K562 (cell line): ENCODE measurements around the gene DNAJB1. TPM values are rescaled to one million over a fixed set of nuclear protein-coding genes. Genes with fewer than 3 reads are reported as not detected.

Source experiments
- ATAC-seq: fragments of 200-7000 bp; cut with Tn5 transposase; 3 replicates; pipeline ENCODE4 v1.9.1; 2020; ENCODE audit warnings: moderate library complexity
- BruUV-seq: library from RNA; stranded (reverse); fragments of 400-500 nt; replicated peaks from 2 replicates; lab custom pipeline; 2021; lab: Mats Ljungman, UMichigan
- CTCF ChIA-PET: fragments of 300-600 bp; formaldehyde crosslinking; extraction: SDS; loops from one replicate; lab custom pipeline; 2021; ENCODE audit warnings: low intra/inter-chr PET ratio; lab: Yijun Ruan, JAX
- POLR2A ChIA-PET: fragments of 300-600, 350-650 bp; sonication (Branson Sonifier 250); formaldehyde crosslinking; extraction: SDS; loops from one replicate; lab custom pipeline; 2021; ENCODE audit warnings: antibody characterized with exemption, inconsistent platforms; lab: Yijun Ruan, JAX
- DNase-seq, 4 experiments: peaks; one replicate each; pipeline versions ENCODE4 v3.0.0 to v3.0.0-alpha.2; 2011 to 2018; ENCODE audit warnings: low spot score in 3 of 4, mixed read lengths in 3 of 4; ENCODE audit errors: extremely low read depth in 1 of 4
- FAIRE-seq: peaks from 2 replicates; lab custom pipeline; 2011; peaks lifted over from hg19 to GRCh38; lab: Jason Lieb, UNC
- H2AFZ ChIP-seq: 2 replicates; pipeline ENCODE4 v1.6.0; 2011; ENCODE audit warnings: low read depth, low read length, control low read depth, inconsistent platforms
- H3K27ac ChIP-seq: fragments of 200-600 bp; 3 replicates; pipeline ENCODE4 v1.8.0; 2011; ENCODE audit warnings: low read depth, mild to moderate bottlenecking, control low read depth, inconsistent platforms, low read length, moderate library complexity, mixed read lengths; ENCODE audit errors: extremely low read depth
- H3K27me3 ChIP-seq, 2 experiments: fragments of 300-600 bp in 1 of 2; 2 replicates in 1 of 2; 3 replicates in 1 of 2; pipeline versions ENCODE4 v1.6.0 to v1.8.0; 2011; ENCODE audit warnings: inconsistent platforms in 2 of 2, low read length in 2 of 2, mild to moderate bottlenecking in 1 of 2, mixed read lengths in 1 of 2, moderate library complexity in 1 of 2; ENCODE audit not compliant: control insufficient read depth in 2 of 2, insufficient read depth in 2 of 2
- H3K36me3 ChIP-seq: fragments of 300-600 bp; 3 replicates; pipeline ENCODE4 v1.8.0; 2011; ENCODE audit warnings: mild to moderate bottlenecking, low read length, inconsistent platforms; ENCODE audit not compliant: control insufficient read depth, insufficient read depth
- H3K4me1 ChIP-seq, 2 experiments: fragments of 200-600 bp in 1 of 2; replicated peaks in 1 of 2; 2 replicates in 1 of 2; 3 replicates in 1 of 2; pipeline versions ENCODE4 v1.5.1 to v1.8.0; 2011; ENCODE audit warnings: inconsistent platforms in 2 of 2, low read length in 2 of 2, mild to moderate bottlenecking in 1 of 2, mixed read lengths in 1 of 2, moderate library complexity in 1 of 2; ENCODE audit not compliant: control insufficient read depth in 2 of 2, insufficient read depth in 2 of 2
- H3K4me2 ChIP-seq: 2 replicates; pipeline ENCODE4 v1.6.1; 2011; ENCODE audit warnings: low read length, control low read depth, inconsistent platforms, mixed read lengths; ENCODE audit not compliant: insufficient read depth
- H3K4me3 ChIP-seq: fragments of 200-600 bp; sonication (generic), shearing (Covaris generic); 2 replicates; pipeline ENCODE4 v1.5.1; 2016; ENCODE audit warnings: control low read depth, inconsistent platforms
- H3K79me2 ChIP-seq: fragments of 200-600 bp; 3 replicates; pipeline ENCODE4 v1.8.0; 2011; ENCODE audit warnings: low read length, inconsistent platforms; ENCODE audit not compliant: control insufficient read depth, insufficient read depth
- H3K9ac ChIP-seq, 2 experiments: 2 replicates each; pipeline versions ENCODE4 v1.6.0 to v1.6.1; 2011; ENCODE audit warnings: low read depth in 2 of 2, low read length in 2 of 2, control low read depth in 1 of 2, inconsistent platforms in 1 of 2, mild to moderate bottlenecking in 1 of 2, mixed read lengths in 1 of 2; ENCODE audit not compliant: insufficient read depth in 1 of 2
- H3K9me1 ChIP-seq: one replicate; pipeline ENCODE4 v1.6.0; 2011; ENCODE audit warnings: inconsistent platforms, mild to moderate bottlenecking, low read length, moderate library complexity; ENCODE audit not compliant: control insufficient read depth, insufficient read depth
- H3K9me3 ChIP-seq: replicated peaks from 2 replicates; pipeline ENCODE4 v1.5.1; 2011; ENCODE audit warnings: low read depth, low read length, inconsistent platforms; ENCODE audit not compliant: control insufficient read depth, insufficient read depth
- H4K20me1 ChIP-seq: replicated peaks from 2 replicates; pipeline ENCODE4 v1.6.1; 2011; ENCODE audit warnings: low read length, inconsistent platforms, mixed read lengths; ENCODE audit not compliant: control insufficient read depth, insufficient read depth
- HEY1 ChIP-seq: fragments of 250-450 bp; sonication (Bioruptor Pico); IDR thresholded peaks from 2 replicates; pipeline ENCODE4 v1.5.0; 2020; ENCODE audit warnings: mild to moderate bottlenecking, moderate library complexity, borderline replicate concordance
- WGBS: fragments of 100-300 bp; shearing (Covaris generic); methylation state at CpG from one replicate; pipeline ENCODE4 v1.1.6; 2016; ENCODE audit warnings: low coverage, mixed read lengths; ENCODE audit not compliant: insufficient coverage; ENCODE audit errors: missing lambda C conversion rate; 5-methylcytosine and 5-hydroxymethylcytosine counted together
- in situ Hi-C: fragments of 300-500 bp; cut with MboI; formaldehyde crosslinking; loops from 4 replicates; pipeline ENCODE4 v1.15.0; 2018; ENCODE audit warnings: inconsistent platforms, mixed read lengths
- intact Hi-C: fragments of 100-400 bp; cut with micrococcal nuclease; formaldehyde crosslinking; loops from 2 replicates; pipeline ENCODE4 v1.14.2; 2022
- polyA plus RNA-seq, 8 experiments: library from polyadenylated mRNA; depleted of rRNA in 4 of 8; stranded (reverse) in 5 of 8; unstranded in 3 of 8; fragments of >200 nt; fragmentation: Nextera tagmentation in 2 of 8; fragmentation: Illumina TruSeq in 1 of 8; extraction: Ambion mirVana in 2 of 8; extraction: Trizol in 1 of 8; gene quantifications; 2 replicates each; pipeline versions ENCODE4 v1.2.1 to v1.2.3, GENCODE V29; 2011 to 2014; ENCODE audit warnings: inconsistent platforms in 1 of 8, missing spikeins in 1 of 8
- total RNA-seq, 7 experiments: library from RNA; depleted of rRNA in 6 of 7; stranded (reverse); fragments of >200 nt in 6 of 7; fragmentation: Illumina TruSeq in 2 of 7; extraction: Trizol in 2 of 7; gene quantifications; 2 replicates each; pipeline versions ENCODE4 v1.2.1 to v1.2.3, GENCODE V29; 2011 to 2021; ENCODE audit warnings: low replicate concordance in 1 of 7
- TF ChIP-seq, protein P1 (sequence below): fragments of 450-650 bp; IDR thresholded peaks from 2 replicates; pipeline ENCODE4 v1.6.1; 2016
- TF ChIP-seq, protein P2 (sequence below): IDR thresholded peaks from 2 replicates; pipeline ENCODE4 v1.6.1; 2016; ENCODE audit warnings: missing genetic modification characterization, missing compliant biosample characterization

DNAJB1 gene
- total and polyA plus RNA-seq, 9 of the 15 experiments (the other 6 are each of a cell fraction or from before 2014, with no cell fraction given), result 13.2 to 113 (median 62.1) TPM

DNA sequence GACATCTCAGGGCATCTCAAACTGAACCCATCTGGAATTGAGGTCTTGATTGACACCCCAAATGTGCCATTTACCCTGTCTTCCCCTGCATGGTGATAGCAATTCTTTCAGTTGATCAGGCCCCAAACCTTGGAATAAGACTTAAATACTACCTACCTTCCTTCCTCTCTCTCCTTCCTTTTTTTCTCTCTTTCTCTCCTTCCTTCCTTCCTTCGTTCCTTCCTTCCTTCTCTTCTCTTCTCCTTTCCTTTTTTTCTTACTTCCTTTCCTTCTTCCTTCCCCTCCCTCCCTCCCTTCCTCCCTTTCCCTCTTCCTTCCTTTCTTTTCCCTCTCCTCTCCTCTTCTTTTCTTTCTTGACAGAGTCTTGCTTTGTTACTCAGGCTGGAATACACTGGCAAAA lies 14.9 kb downstream of the DNAJB1 start:
- BruUV-seq, result no TSS peak
- intact Hi-C loops (no loop called here), in situ Hi-C loops (no loop called here)
- Histone ChIP-seq H3K36me3 (no peaks in the 10 kb centered on the region), H3K27me3 (no peaks in the 10 kb centered on the region), H4K20me1 (no peaks in the 10 kb centered on the region; the same call in 1 of the 2 replicates), H3K4me1 (peaks cover 18% of the 10 kb centered on the region in 2 experiments; a peak in 4 of 5 replicates), H3K9ac (no peak overlapping the region), H3K27ac (no peak overlapping the region), H3K79me2 (no peaks in the 10 kb centered on the region), H2AFZ (no peak overlapping the region), H3K9me3 (no peaks in the 10 kb centered on the region), H3K9me1 (no peaks in the 10 kb centered on the region), H3K4me3 (no peak overlapping the region), H3K4me2 (no peak overlapping the region)
- FAIRE-seq, result no peak
- no peak for DNase-seq
- ATAC-seq, result no peak
- ChIA-PET CTCF (no interaction called here), POLR2A (interaction anchor here (1.0 to 7.5 kb wide), 2 partner anchors 13 to 35 kb away, joined by 3 to 70 read pairs; partner anchors contain the start of gene DNAJB1)
- TF ChIP-seq, protein P1, sequence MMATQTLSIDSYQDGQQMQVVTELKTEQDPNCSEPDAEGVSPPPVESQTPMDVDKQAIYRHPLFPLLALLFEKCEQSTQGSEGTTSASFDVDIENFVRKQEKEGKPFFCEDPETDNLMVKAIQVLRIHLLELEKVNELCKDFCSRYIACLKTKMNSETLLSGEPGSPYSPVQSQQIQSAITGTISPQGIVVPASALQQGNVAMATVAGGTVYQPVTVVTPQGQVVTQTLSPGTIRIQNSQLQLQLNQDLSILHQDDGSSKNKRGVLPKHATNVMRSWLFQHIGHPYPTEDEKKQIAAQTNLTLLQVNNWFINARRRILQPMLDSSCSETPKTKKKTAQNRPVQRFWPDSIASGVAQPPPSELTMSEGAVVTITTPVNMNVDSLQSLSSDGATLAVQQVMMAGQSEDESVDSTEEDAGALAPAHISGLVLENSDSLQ, result peak; percentile 68
- TF ChIP-seq HEY1 (CRISPR knock-in tag), result no peak
- TF ChIP-seq, protein P2, sequence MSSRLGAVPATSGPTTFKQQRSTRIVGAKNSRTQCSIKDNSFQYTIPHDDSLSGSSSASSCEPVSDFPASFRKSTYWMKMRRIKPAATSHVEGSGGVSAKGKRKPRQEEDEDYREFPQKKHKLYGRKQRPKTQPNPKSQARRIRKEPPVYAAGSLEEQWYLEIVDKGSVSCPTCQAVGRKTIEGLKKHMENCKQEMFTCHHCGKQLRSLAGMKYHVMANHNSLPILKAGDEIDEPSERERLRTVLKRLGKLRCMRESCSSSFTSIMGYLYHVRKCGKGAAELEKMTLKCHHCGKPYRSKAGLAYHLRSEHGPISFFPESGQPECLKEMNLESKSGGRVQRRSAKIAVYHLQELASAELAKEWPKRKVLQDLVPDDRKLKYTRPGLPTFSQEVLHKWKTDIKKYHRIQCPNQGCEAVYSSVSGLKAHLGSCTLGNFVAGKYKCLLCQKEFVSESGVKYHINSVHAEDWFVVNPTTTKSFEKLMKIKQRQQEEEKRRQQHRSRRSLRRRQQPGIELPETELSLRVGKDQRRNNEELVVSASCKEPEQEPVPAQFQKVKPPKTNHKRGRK (tag), result peak; percentile 74
- WGBS, result no CpG with 5 or more reads among the region's 1 CpG
